ENCODE data around the gene HAL.

DNA sequence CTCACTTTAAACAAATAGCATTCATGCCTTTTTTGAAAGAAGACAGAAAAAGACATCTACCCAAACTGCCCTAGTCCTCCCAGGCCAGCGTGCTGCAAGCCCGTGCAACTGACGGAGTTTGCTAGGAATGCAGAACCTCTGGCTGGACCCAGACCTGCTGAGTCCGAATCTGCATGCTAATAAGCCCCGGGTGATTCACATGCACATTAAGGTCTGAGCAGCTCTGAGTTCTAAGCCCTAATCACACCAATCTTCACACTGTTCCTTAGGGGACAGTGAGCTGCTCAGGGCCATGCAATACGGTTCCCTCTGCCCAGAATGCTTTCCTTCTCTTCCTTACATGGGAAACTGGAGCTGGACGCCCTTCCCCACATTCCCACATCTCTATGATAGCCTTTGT is 25.2 kb downstream of the HAL start:
- no peak for TF ChIP-seq CTCF (IDR thresholded peaks at IDR 0.05)
- TF ChIP-seq POLR2A (IDR thresholded peaks at IDR 0.05): no peak
